Fibroblast of lung (primary cell): ENCODE results near the gene NCBP3. TPM values are rescaled to one million over a fixed set of nuclear protein-coding genes. Genes with fewer than 3 reads are reported as not detected.

Experiments
- DNase-seq, 2 donors: peaks; one replicate each; pipeline versions ENCODE4 v3.0.0 to v3.0.0-alpha.2; 2010; ENCODE audit warnings: low read depth in 2 of 2
- H2AFZ ChIP-seq: 2 replicates; pipeline ENCODE4 v1.5.1; 2012; ENCODE audit warnings: low read length, control low read depth, inconsistent platforms
- H3K27ac ChIP-seq: 2 replicates; pipeline ENCODE4 v1.5.1; 2011; ENCODE audit warnings: low read length, control low read depth; ENCODE audit not compliant: insufficient read depth
- H3K27me3 ChIP-seq: 2 replicates; pipeline ENCODE4 v1.5.1; 2011; ENCODE audit warnings: mild to moderate bottlenecking, low read length; ENCODE audit not compliant: control insufficient read depth, insufficient read depth
- H3K36me3 ChIP-seq: 2 replicates; pipeline ENCODE4 v1.5.1; 2011; ENCODE audit warnings: low read length; ENCODE audit not compliant: control insufficient read depth, insufficient read depth
- H3K4me1 ChIP-seq: 2 replicates; pipeline ENCODE4 v1.5.1; 2011; ENCODE audit warnings: low read length; ENCODE audit not compliant: control insufficient read depth, insufficient read depth; ENCODE audit errors: extremely low read depth
- H3K4me2 ChIP-seq: 2 replicates; pipeline ENCODE4 v1.5.1; 2011; ENCODE audit warnings: low read length, control low read depth; ENCODE audit not compliant: insufficient read depth; ENCODE audit errors: extremely low read depth
- H3K4me3 ChIP-seq, 4 experiments: fragments of 200-600 bp in 1 of 4; sonication (generic) in 1 of 4; replicated peaks in 1 of 4; 2 replicates each; pipeline ENCODE4 v1.5.1; 2011 to 2016; ENCODE audit warnings: low read length in 4 of 4, low read depth in 3 of 4, mild to moderate bottlenecking in 3 of 4, control low read depth in 2 of 4, inconsistent platforms in 1 of 4, mixed read lengths in 1 of 4; ENCODE audit not compliant: insufficient read depth in 1 of 4; ENCODE audit errors: control extremely low read depth in 1 of 4
- H3K79me2 ChIP-seq: 2 replicates; pipeline ENCODE4 v1.5.1; 2012; ENCODE audit warnings: mild to moderate bottlenecking, low read length, inconsistent platforms; ENCODE audit not compliant: control insufficient read depth, insufficient read depth
- H3K9ac ChIP-seq: 2 replicates; pipeline ENCODE4 v1.5.1; 2011; ENCODE audit warnings: mild to moderate bottlenecking, low read length, control low read depth; ENCODE audit not compliant: insufficient read depth
- H3K9me3 ChIP-seq: 2 replicates; pipeline ENCODE4 v1.5.1; 2012; ENCODE audit warnings: low read depth, low read length; ENCODE audit not compliant: control insufficient read depth, insufficient read depth
- H4K20me1 ChIP-seq: 2 replicates; pipeline ENCODE4 v1.5.1; 2011; ENCODE audit warnings: low read length; ENCODE audit not compliant: control insufficient read depth, insufficient read depth; ENCODE audit errors: extremely low read depth
- EZH2 ChIP-seq: IDR thresholded peaks from 2 replicates; pipeline ENCODE4 v1.5.1; 2012; ENCODE audit warnings: low read length, control low read depth, mild to moderate bottlenecking; ENCODE audit errors: missing control alignments
- polyA plus RNA-seq, 2 donors: library from polyadenylated mRNA; depleted of rRNA in 1 of 2; stranded (reverse) in 1 of 2; unstranded in 1 of 2; fragments of >200 nt; gene quantifications; 2 replicates each; pipeline ENCODE4 v1.2.1, GENCODE V29; 2011 to 2012; ENCODE audit warnings: missing spikeins in 1 of 2
- total RNA-seq: library from RNA; depleted of rRNA; stranded (reverse); fragments of >200 nt; gene quantifications from 2 replicates; pipeline ENCODE4 v1.2.1, GENCODE V29; 2014
- TF ChIP-seq, protein P1 (sequence below), 2 donors: IDR thresholded peaks in 1 of 2; conservative IDR thresholded peaks in 1 of 2; 1 replicate in 1 of 2; 2 replicates in 1 of 2; pipeline ENCODE4 v1.5.1; 2011 to 2012; ENCODE audit warnings: low read length in 2 of 2, control low read depth in 1 of 2, inconsistent platforms in 1 of 2, low read depth in 1 of 2, mild to moderate bottlenecking in 1 of 2

Gene NCBP3
- total and polyA plus RNA-seq, 2 donors (not counting 1 experiment from before 2014, with no cell fraction given): 20.4 to 23.3 TPM

DNA sequence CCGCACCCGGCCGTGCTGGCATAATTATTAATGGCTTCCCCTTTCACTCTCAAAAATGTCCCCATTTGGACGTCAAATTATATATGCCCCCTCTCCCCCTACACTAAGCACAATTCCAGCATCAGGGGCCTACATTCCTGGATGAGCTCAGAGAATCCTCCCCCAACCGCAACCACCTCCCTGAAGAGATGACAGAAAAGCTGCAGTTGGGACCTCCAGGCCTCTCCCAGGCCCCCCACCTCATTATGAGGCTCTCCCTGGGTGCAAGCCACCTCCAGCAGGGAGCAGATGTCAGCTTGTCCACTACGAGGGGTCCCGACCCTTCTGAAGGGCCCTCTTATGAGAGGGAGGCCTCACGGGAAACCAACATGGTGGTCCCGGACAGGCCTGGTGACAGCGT lies 18.5 kb upstream of the NCBP3 start:
- H4K20me1 ChIP-seq: no peaks in the 10 kb centered on the region
- H3K27me3 ChIP-seq: no peaks in the 10 kb centered on the region
- TF ChIP-seq, protein P1, sequence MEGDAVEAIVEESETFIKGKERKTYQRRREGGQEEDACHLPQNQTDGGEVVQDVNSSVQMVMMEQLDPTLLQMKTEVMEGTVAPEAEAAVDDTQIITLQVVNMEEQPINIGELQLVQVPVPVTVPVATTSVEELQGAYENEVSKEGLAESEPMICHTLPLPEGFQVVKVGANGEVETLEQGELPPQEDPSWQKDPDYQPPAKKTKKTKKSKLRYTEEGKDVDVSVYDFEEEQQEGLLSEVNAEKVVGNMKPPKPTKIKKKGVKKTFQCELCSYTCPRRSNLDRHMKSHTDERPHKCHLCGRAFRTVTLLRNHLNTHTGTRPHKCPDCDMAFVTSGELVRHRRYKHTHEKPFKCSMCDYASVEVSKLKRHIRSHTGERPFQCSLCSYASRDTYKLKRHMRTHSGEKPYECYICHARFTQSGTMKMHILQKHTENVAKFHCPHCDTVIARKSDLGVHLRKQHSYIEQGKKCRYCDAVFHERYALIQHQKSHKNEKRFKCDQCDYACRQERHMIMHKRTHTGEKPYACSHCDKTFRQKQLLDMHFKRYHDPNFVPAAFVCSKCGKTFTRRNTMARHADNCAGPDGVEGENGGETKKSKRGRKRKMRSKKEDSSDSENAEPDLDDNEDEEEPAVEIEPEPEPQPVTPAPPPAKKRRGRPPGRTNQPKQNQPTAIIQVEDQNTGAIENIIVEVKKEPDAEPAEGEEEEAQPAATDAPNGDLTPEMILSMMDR (conservative IDR thresholded peaks at IDR 0.05 in 1 of 2, IDR thresholded peaks at IDR 0.05 in 1 of 2; ENCODE audit: low read depth in 1 of 2, low read length in 2 of 2): no peak
- no peak for TF ChIP-seq EZH2
- peaks cover 2% of the 10 kb centered on the region for H3K4me1 ChIP-seq
- no peak for DNase-seq
- H3K79me2 ChIP-seq: no peaks in the 10 kb centered on the region
- no peak overlapping the region for H3K9ac ChIP-seq
- no peak overlapping the region for H3K4me2 ChIP-seq
- no peaks in the 10 kb centered on the region for H3K9me3 ChIP-seq
- H3K36me3 ChIP-seq: no peaks in the 10 kb centered on the region
- no peak overlapping the region for H3K4me3 ChIP-seq
- no peak overlapping the region for H2AFZ ChIP-seq
- H3K27ac ChIP-seq: no peak overlapping the region

DNA sequence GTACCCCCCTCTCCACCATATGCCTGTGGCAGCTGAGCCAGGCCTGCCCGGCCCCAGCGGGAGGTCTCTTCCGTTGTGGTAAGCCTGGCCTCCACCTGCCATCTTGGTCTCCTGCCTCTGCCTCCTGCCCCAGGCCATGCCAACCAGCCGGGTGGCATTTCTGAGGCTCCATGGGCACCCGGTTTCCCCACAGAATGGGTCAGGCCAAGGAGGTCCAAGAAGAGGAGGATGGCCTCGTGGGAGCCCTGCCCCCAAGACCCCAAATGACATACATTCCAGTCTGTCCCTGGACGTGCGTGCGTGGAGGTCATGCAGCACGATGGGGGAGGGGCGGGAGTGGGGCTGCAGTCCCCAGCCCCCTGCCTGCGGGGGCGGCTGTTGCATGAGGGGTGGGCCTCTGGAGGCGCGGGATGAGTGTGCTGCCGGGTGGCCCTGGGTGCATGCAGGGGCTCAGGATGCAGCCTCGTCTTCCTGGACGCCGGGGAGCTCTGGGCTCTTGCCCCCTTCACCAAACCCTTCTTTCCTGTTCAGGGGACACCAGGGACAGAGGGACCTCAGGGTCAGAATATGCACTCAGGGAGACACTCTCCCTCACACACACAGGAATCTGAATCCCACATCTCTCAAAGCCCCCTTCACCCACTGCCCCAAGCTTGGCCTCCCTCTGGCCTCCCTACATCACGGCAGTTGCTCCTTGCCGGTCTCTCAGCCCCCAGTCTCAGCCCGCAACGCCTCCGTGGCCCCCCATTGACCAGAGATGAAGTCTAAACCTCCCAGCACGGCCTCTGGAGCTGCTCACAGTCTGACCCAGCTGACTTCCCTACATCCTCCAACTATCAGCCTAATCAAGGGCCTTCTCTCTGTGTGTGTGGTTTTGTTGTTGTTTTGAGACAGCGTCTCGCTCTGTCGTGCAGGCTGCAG lies 16.0 kb upstream of the NCBP3 start:
- no peaks in the 10 kb centered on the region for H3K79me2 ChIP-seq
- no peak overlapping the region for H2AFZ ChIP-seq
- H3K27me3 ChIP-seq: no peaks in the 10 kb centered on the region
- H3K4me3 ChIP-seq: no peak overlapping the region
- no peaks in the 10 kb centered on the region for H3K9me3 ChIP-seq
- H3K36me3 ChIP-seq: no peaks in the 10 kb centered on the region
- no peak for TF ChIP-seq EZH2
- TF ChIP-seq, protein P1 (conservative IDR thresholded peaks at IDR 0.05 in 1 of 2, IDR thresholded peaks at IDR 0.05 in 1 of 2; ENCODE audit: low read depth in 1 of 2, low read length in 2 of 2): no peak
- peaks cover 2% of the 10 kb centered on the region for H3K4me1 ChIP-seq
- no peak overlapping the region for H3K4me2 ChIP-seq
- no peak for DNase-seq
- H3K27ac ChIP-seq: no peak overlapping the region
- no peaks in the 10 kb centered on the region for H4K20me1 ChIP-seq
- H3K9ac ChIP-seq: no peak overlapping the region

DNA sequence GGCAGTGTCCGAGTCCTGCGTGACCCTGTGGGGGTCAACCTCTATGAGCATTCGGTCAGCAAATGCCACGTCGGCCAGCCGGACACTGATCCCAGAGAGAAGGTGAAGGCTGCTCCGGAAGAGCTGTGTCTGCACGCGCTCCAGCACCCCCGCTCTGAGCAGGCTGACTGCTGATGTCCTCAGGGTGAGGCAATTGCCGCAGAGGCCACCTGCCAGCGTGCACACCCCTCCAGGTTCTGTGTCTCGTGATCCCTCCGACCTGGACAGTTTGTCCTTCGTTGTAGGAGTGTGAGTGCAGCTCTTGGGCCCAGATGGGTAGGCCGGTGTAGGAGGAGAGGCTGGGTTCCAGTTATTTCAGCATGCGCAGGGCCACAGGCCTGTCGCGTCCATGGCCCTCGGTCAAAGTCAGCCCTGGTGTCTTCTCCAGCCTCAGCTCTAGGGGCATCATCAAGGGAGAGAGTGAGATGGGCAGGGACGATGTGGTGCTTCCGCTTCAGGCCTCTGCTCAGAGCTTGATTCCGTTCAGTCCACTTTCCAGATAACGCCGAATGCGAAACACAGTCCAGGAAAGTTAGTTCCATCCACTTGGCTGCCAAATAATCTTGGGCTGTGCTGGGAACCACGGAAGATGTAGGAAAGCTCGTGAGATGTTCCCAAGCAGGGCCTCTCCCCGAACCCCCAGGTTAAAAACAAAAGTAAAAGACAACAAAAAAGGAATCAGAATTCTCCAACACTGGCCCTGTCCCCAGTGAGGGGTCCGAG lies 15.1 kb upstream of the NCBP3 start:
- no peaks in the 10 kb centered on the region for H3K36me3 ChIP-seq
- no peak for DNase-seq
- H3K4me1 ChIP-seq: peaks cover 2% of the 10 kb centered on the region

More for the DNA sequence above, 15.1 kb upstream of the NCBP3 start:
- H3K4me3 ChIP-seq: no peak overlapping the region
- no peaks in the 10 kb centered on the region for H3K79me2 ChIP-seq
- H3K27me3 ChIP-seq: no peaks in the 10 kb centered on the region
- H2AFZ ChIP-seq: no peak overlapping the region
- TF ChIP-seq, protein P1 (conservative IDR thresholded peaks at IDR 0.05 in 1 of 2, IDR thresholded peaks at IDR 0.05 in 1 of 2; ENCODE audit: low read depth in 1 of 2, low read length in 2 of 2): no peak
- no peak for TF ChIP-seq EZH2
- no peaks in the 10 kb centered on the region for H4K20me1 ChIP-seq
- no peak overlapping the region for H3K4me2 ChIP-seq
- H3K9me3 ChIP-seq: no peaks in the 10 kb centered on the region
- no peak overlapping the region for H3K27ac ChIP-seq
- H3K9ac ChIP-seq: no peak overlapping the region
